Stimulated activated CD8-positive, alpha-beta memory T cell treated with anti-CD3 and anti-CD28 coated beads, Interleukin-12 subunit alpha, Interleukin-12 subunit beta, amount 100 ng/mL, for 24 hours (primary cell): Measurements from ENCODE around the gene FAM185A.
"Not testable (repeated sequence)": the region's sequence is repeated elsewhere in the genome, so short reads cannot be mapped to it uniquely, and the experiment has no call there.

ENCODE experiments used
- DNase-seq: peaks from one replicate; pipeline ENCODE4 v3.0.0-alpha.2; 2020; ENCODE audit errors: extremely low read depth

The FAM185A gene

GRCh38 chr7:102830197-102830596 lies 81.4 kb downstream of the FAM185A start:
- DNase-seq, result no peak

GRCh38 chr7:102832674-102833073 lies 83.9 kb downstream of the FAM185A start:
- no peak for DNase-seq

- DNase-seq, result no peak
Measured at GRCh38 chr7:102833343-102833742, 84.5 kb downstream of the FAM185A start.

GRCh38 chr7:102834466-102834865 lies 85.7 kb downstream of the FAM185A start:
- no peak for DNase-seq

DNA sequence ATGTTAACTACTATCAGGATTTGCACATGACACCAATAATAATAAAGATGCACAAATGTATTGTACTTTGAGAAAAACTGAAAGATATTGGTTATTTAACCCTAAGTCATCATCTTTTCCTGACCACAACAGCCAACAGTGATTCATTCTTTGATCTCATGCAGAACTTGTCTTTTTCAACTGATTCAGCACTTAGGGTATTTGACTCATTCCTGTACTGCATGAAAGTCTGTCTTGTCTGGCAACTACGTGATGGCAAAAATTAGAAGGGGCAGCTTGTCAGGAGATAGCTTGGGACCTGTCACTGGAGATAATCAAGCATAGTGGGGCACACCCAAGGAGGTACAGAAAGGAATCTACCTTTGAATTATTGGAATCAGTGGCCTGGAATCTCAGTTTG lies 86.2 kb downstream of the FAM185A start:
- no peak for DNase-seq

GRCh38 chr7:102836191-102836919 lies 87.6 kb downstream of the FAM185A start:
- DNase-seq, result no peak

DNA sequence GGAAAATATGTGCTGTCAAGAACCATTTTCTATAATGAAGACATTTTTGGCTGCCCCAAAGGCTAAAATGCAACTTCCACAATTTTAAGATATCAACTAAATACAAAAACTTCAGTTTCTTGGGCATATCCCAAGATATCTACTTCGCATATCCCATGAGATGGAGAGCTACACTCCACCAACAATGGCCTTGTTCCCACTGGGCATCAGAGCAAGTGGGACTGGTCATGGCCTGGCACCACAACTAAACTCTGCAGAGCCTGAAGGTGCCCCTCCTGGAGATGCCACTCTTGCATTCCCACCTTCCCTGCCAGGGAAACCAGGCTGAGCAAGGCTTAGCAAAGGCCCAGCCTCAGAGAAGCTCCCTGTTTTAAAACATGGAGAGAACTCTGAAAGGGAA lies 88.2 kb downstream of the FAM185A start:
- no peak for DNase-seq

GRCh38 chr7:102837802-102838201 lies 89.0 kb downstream of the FAM185A start:
- DNase-seq, result no peak

- not testable (repeated sequence) for DNase-seq
Measured at GRCh38 chr7:102838572-102839101, 89.8 kb downstream of the FAM185A start.

GRCh38 chr7:102840404-102840803 lies 91.6 kb downstream of the FAM185A start:
- no peak for DNase-seq

GRCh38 chr7:102841290-102841689 lies 92.5 kb downstream of the FAM185A start:
- DNase-seq, result no peak

DNA sequence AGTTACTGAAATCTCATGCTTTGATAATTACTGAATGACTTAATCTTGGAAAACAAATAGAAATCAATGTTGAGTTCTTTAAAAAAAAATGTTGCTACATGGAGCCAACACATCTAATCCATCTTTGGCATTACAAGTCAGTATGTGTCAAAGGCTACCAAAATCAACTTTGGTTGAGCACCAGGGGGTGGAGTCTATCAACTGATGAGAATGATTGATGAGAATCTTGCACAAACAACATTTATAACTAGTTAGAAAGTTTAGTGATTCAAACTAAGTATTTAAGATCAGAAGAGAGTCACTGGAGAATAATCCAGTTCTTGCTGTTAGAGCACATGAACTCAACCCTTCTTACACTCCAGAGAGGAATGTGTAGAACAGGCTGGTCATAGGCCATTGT lies 93.5 kb downstream of the FAM185A start:
- no peak for DNase-seq

DNA sequence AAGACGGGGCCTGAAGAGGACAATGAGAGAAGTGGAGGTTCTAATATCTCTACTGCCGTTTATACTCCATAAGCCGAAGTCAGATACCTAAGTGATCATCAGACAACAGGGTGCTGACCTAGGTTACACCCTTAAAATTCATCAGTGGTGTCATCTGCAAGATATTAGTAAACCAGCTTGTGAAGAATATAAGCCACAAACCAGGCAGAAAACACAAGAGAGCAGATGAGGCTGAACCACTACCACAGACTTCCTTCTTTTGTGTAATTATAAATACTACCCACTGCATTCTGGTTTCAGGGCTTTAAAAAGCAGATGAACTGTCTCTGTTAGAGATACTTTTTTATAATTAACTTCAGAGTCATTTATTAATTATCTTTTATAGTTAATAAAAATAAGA lies 95.1 kb downstream of the FAM185A start:
- no peak for DNase-seq

DNA sequence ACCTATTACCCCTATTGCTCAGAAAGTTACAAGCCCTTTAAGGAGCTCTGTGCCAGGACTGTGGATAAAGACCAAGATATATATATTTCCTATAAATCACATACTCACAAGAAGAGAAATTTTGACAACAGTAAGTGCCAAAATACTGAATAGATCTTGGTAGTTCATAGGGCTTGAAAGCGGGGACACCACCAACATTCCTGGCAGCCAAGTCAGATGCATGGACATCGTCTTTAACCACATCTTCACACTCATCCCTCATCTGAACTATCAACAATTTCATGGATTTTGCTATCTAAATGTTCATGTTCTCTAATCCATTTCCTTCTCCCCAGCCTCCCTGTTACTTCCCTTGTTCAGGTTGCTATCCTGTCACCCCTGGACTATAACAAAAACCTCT lies 96.5 kb downstream of the FAM185A start:
- DNase-seq, result no peak

GRCh38 chr7:102849079-102849478 lies 100.3 kb downstream of the FAM185A start:
- no peak for DNase-seq

- DNase-seq, result no peak
Measured at GRCh38 chr7:102849538-102849937, 100.7 kb downstream of the FAM185A start.

- no peak for DNase-seq
Measured at GRCh38 chr7:102856036-102856435, 107.2 kb downstream of the FAM185A start.
